ENCODE data around the gene WDR12.
"Not testable (repeated sequence)": the region's sequence is repeated elsewhere in the genome, so short reads cannot be mapped to it uniquely, and the experiment has no call there.

The WDR12 gene

DNA sequence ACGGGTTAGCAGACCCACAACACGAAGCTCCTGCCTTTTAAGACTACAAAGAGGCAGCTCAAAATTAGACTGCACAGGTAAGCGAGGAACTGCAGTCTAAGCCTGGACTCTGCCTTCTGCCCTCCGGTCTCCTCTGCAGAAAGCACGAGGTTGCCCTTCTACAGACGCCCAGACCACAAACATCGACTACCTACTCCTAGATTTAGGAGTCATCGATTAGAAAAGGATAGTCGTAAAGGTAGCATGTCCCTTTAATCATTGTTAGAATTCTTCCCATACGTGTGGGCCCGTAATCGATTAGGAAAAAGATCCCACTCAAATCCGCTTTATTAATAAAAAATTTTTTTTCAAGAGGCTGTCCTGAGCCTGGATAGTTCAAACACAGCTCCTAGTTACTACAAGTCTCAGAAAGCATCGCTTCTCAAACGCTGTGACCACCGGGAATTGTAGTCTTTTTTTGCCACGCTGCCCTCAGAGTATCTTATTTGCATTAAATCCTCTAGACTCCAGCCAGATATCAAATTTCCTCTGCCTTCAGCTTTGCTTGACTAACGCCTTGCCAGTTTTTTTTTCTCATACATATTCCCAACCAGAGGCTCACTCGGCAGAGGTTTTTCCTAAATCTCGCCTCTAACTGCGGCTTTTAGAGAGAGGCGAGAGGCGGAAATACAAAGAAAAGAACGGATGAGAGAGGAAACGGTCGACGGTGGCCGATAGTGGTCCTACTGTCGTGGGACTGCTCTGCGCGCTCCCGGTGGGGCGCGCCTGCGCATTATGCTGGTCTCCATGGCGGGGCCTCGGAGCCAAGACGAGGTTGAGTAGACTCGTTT is at the start of gene WDR12, which contains the start of gene CARF:
Gene WDR12 (minus strand): TSS at position 162 of the 830 bp plus-strand sequence. CDS start 197 bp downstream, outside the sequence.
Gene CARF (plus strand): TSS at position 764 of the 830 bp plus-strand sequence. CDS start 29,628 bp downstream, outside the sequence.
- DNase-seq: peak; percentile 88

DNA sequence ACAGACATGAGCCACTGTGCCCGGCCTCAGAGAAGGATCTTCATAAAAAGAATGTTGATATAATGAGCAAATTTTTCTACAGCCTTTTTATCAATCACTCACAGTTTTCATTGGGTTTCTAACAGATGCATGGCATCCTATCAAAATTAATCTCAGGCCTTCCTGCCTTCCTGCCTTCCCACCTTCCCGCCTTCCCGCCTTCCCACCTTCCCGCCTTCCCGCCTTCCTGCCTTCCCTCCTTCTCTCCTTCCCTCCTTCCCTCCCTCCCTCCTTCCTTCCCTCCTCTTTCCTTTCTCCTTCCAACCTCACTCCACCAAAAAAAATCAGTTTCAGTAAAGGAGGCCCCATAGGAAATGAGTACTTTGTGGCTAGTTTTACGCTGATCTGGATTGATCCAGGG is 49.1 kb upstream of the WDR12 start:
- no peak for DNase-seq

DNA sequence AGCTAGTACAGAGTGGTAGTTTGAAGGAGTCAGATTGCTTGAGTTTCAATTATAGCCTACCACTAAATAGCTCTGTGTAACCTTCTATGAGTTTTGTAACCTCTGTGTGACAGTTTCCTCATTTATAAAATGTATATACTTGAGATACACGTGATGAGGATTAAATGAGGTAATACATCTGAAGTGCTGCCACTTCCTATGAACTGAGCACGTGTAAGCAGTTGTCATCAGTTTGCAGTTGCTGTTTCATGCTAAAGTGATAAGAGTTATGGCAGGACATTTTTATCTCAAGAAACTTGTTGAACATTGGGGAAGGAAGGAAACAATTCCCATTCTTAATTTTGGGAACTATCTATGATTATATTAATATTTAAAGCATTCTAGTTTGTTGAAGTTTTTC is 39.1 kb upstream of the WDR12 start:
- DNase-seq: no peak

DNA sequence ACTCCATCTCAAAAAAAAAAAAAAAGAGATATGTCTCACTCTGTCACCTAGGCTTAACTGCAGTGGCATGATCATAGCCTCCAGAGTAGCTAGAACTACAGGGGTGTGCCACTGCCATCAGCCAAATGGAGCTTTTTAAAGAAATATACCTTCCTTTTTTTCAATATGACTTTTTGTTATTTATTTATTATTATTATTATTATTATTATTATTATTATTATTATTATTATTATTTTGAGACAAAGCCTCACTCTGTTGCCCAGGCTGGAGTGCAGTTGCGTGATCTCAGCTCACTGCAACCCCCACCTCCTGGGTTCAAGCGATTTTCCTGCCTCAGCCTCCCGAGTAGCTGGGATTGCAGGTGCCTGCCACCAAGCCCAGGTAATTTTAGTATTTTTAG is 37.9 kb upstream of the WDR12 start:
- DNase-seq: not testable (repeated sequence)

DNA sequence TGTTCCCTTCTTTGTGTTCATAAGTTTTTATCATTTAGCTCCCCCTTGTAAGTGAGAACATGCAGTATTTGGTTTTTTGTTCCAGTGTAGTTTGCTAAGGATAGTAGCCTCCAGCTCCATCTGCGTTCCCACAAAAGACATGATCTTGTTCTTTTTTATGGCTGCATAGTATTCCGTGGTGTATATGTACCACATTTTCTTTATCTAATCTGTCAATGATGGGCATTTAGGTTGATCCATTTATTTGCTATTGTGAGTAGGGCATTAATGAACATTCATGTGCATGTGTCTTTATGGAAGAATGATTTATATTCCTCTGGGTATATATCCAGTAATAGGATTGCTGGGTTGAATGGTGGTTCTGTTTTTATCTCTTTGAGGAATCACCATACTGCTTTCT is 34.0 kb upstream of the WDR12 start:
- DNase-seq: no peak

DNA sequence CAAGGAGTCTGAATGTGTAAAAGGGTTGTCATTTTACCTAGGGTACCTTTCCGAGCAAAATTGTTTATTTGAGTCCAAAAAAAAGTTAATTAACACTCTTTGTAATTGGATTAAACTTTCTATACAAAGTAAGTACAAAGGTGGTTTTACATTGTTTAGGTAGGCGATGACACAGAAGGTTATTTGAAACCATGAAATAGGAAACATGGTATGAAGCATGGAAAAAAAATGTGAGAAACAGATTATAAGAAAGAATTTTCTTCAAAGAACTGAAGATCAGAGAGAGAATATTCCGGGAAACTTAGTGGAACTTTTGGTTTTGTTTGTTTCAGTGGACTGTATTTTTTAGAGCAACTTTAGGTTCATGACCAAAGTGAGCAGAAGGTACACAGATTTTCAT is 33.3 kb upstream of the WDR12 start:
- DNase-seq: no peak

DNA sequence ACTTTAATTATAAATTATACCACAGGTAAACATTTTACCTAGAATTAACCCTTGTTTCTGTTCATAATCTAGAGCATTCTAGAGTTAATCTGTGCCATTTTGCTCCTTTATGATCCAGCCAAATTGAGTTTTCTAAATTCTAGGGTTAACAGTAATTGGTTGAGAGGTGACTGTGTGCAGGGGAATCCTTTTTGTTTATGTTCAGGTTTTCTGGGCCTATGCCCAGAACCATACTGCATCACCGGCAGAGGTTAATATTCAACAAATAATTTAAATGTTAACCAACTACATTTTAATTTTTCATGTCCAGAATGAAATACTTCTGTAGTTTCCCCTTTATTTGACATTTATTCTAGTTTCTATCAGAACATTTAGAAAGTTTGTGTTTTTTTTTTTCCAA is 32.9 kb upstream of the WDR12 start:
- DNase-seq: no peak

DNA sequence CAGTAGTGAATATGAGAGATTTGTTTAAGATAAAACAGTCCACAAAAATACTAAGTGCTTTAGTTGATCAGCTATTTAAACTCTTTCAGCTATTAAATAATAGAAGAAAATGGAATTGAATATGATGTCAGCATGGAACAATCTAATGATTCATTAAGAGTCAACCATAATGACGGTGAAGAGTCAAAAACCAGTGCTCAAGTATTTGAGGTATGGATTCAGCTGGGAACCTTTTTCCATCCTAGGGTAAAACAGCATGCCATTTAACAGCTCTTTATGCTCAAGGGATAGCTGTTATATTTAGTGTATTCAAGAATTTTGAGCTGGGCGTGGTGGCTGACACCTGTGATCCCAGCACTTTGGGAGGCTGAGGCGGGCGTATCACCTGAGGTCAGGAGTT is 30.3 kb upstream of the WDR12 start:
- no peak for DNase-seq

DNA sequence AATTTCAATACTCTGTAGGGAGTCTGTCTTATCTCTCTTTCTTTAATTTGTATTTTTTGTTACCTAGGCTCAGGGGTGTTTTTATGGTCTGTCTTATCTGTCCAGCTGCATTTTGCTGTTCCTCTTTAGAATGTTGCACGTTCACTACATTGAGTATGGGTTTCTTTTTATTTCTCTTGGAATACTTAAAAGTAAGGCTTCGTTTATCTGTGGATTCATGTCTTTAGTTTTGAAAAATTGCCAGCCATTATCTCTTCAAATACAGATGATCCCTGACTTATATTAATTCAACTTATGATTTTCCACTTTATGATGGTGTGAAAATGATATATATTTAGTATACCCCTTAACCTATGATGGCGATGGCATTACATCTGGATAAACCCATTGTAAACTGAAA is 27.5 kb upstream of the WDR12 start:
- DNase-seq: no peak

DNA sequence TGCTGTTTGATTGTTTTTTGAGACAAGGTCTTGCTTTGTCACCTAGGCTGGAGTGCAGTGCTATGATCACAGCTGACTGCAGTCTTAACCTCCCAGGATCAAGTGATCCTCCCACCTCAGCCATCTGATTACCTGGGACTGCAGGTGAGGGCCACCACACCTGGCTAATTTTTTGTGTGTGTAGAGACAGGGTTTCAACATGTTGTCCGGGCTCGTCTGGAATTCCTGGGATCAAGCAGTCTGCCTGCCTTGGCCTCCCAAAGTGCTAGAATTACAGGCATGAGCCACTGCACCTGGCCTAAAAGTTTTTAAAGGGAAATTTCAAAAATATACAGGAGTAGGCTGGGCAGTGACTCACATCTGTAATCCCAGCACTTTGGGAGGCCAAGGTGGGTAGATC is 23.0 kb upstream of the WDR12 start:
- no peak for DNase-seq

DNA sequence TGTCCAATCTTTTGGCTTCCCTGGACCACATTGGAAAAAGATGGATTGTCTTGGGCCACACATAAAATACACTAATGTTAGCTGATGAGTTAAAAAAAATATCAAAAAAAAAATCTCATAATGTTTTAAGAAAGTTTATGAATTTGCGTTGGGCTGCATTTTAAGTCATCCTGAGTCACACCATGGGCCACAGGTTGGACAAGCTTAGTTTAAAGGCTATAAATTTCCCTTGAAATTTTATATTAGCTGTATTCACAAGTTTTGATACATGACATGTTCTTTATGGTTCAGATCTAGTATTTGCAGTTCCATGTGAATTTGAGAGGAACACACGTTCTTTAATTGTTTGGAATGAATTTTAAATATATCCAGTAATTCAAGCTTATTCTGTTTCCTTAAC is 22.5 kb upstream of the WDR12 start:
- DNase-seq: no peak

DNA sequence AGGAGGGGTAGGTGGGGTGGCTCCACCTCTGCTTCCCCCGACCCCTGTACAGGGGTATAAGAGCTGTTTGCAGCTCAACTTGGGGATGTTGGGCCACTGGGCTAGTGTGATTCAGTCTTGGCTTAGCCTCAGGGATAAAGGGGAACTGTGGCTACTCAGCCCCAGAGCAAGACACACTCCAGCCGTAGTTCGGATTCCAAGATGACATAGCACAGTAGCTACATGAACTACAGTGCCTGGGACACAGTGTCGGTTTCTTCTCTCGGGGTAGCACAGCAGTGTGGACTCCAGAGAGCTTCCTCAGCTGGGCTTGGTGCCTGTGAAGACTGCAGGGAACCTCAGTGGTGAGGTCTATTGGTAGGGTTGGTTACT is 21.7 kb upstream of the WDR12 start:
- no peak for DNase-seq

DNA sequence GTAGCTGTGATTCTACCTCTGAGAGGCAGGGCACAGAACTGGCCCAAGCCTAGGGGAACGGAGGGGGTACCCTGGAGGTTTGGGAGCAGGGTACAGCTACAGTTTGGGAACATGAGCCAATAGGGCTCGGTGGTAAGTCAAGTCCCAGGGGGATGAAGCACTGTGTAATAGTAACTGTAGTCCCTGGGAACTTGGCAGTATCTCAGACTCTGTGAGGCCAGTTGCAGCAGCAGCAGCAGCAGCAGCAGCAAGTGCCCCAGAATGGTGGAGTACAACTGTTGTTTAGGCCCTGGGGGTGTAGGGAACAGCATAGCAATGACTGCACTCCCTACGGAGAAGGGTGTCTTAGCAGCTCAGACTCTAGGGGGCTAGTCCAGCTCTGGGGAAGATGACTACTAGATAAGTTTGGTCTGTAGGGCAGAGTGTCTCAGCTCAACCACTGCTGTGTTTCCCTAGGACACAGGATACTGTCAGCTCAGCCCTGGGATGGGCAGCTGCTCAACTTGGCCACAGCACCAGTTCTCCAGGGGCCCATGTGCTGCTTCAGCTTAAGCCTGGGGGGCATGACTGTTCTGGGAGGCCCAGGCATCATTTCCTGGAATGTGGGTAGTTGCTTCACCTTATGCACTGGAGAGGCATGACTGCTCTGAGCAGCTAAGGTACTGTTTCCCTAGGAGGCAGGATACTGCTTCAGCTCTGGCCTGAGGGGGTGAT is 21.1 kb upstream of the WDR12 start:
- no peak for DNase-seq

DNA sequence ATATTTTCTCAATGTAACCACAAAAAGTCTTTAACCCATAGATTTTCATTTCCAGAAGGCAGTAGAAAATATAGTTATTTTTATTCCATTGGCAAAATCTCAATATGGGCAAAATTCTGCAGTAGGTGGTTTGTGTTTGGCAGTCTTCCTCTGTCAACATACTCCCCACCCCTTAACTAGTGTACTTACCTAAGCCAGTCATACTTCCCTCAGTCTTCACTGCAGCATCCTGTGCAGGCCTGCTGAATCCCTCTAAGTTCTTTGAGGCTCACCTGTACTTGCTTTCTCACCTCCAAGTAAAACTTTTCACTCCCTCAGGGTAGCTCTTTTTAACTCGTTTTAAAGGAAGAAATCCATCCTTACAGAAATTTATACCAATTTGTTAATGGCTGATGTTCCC is 7.4 kb upstream of the WDR12 start:
- DNase-seq: no peak

DNA sequence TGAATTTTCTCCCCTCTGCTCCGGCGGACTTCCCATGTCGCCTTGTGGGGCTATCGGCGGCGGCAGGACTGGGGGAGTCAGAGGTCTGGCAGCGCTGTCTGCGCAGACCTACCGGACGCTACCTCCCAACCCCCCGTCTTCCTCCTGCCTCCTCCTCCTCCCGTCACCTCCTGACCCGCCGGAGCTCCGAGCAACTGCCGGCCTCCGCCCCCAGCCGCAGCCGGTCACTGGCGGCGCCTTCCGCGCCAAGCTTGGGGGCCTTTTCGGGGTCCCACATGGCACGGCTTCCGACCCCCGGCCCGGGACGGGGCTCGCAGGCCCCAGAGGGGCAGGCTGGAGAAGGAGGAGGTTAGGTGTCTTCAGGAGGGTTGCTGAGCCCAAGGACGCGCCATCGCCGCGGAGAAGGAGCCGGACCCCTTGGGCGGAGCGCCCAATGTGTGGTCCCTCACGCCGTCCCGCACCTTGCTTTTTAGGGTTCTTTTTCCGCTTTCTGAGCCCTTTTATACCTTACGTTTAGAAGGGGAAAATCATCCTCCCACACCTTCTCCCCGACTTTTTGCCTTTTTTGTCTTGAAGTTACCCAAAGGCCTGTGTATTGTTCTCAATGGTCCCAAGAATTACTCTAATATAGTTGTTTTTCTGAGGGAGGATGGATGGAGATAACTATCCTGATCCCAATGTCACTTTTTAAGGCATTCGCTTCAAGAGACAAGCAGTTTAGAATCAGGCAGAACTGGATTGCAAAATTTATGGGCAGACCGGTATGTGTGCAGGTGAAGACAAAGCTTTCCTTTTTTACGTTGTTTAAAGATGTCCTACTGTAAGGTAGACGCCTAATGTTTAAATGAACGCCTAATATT is 1.1 kb upstream of the WDR12 start:
- not testable (repeated sequence) for DNase-seq

DNA sequence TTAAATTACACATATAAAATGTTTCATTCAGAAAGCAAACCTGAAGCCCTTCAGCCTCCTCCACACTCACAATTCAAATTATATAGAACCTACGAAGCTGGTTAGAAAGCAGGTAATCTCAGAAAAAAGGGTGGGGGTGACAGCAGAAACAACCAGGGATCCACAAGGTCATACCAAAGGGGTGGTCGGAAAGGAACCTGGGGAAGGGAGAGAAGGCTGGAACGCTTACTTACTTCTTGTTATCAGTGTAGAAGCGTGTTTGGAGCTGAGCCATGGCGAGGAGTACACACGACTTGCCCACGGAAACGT is 316 bp downstream of the WDR12 start:
- DNase-seq: no peak

DNA sequence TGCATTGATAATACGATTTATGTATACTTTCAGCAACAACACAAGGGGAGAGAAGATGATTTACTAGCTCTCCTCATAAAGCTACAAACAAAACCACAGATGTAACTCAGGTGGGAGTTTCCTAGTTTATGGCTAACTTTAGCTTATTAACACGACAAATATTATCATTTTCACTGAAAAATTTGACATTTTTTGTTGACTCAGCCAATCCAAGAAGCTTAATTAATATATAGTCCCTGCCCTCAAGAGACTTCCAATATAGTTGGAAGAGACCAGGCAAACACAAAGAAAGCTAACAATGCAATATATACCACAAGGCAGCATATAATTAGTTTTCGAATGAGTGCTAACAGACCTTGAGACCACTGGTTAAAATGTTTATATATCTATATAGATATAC is 775 bp downstream of the WDR12 start:
- no peak for DNase-seq

DNA sequence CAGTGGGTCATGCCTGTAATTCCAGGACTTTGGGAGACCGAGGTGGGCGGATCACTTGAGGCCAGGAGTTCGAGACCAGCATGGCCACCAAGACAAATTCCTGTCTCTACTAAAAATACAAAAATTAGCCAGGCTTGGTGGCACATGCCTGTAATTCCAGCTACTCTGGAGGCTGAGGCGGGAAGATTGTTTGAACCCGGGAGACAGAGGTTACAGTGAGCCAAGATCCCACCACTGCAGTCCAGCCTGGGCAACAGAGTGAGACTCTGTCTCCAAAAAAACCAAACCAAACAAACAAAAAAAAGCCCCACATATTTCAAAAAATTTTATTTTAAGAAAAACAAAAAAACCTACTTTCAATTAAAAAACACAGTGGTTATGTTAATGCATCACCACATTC is 1.2 kb downstream of the WDR12 start:
- DNase-seq: not testable (repeated sequence)

DNA sequence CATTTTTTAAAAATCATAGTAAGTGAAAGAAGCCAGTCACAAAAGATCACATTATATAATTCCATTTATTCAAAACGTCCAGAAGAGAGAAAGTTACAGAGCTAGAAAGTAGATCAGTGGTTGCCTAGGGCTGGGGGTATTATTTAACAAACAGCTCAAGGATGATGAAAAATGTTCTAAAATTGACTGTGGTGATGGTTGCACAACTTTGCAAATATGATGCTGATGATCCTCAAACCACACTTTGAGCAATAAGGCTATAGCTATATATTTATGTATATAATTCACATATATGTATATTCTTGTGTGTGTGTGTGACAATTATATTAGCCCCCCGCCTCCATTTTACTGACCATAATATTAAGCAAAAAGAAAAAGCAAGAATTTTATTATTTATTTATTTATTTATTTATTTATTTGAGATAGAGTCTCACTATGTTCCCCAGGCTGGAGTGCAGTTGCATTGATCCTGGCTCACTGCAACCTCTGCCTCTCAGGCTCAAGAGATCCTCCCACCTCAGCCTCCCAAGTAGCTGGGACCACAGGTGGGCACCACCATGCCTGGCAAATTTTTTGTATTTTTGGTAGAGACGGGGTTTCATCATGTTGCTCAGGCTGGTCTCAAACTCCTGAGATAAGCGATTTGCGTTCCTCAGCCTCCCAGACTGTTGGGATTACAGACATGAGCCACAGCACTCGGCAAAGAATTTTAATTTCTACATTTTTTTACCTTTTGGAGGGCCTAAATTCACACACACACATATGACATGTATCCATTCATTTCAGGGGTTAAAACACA is 1.9 kb downstream of the WDR12 start:
- DNase-seq: no peak

DNA sequence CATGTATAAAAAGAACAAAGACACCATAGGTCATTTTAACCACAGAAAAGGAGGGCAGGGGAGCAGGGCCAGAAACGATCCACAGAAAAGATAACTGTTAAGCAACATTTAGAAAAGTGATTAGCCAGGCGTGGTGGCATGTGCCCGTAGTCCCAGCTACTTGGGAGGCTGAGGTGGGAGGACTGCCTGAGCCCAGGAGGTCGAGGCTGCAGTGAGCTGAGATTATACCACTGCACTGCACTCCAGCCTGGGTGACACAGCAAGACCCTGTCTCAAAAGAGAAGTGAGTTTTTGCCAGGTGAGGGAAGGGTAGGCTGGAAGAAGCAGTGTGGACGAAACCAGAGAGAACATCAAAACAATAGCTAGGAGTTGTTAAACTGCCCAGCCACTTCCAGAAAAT is 3.3 kb downstream of the WDR12 start:
- DNase-seq: no peak

DNA sequence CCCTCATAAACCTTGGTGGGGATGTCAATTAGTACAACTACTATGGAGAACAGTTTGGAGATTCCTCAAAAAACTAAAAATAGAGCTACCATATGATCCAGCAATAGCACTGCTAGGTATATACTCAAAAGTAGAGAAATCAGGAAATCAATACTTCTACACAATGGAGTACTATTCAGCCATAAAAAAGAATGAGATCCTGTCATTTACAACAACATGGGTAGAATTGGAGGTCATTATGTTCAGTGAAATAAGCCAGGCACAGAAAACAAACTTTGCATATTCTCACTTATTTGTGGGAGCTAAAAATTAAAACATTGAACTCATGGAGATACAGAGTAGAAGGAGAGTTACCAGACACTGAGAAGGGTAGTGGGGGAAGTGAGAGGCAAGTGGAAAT is 6.0 kb downstream of the WDR12 start:
- DNase-seq: not testable (repeated sequence)

DNA sequence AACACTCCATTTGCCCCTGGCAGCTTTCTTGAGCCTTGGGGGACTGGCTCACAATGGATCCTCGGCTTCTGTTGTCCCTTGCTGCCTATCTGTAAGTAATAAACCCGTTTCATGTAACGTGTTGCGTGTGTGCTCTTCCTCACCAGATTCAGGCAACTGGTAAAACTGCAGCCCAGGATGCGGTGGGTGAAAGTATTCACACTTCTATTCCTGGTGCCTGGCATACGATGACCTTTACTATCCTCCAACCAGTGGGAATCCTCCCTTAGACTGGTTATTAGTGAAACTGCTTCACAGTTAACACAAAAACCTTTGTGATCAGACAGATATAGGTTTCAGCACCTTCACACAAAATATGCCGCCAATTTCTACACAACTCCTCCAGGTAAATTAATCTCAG is 26.3 kb downstream of the WDR12 start:
- DNase-seq: no peak

Measured in NCI-H146 (cell line).